OCI-LY1 (cell line): ENCODE results near the gene ALS2.

Source experiments
- H2AFZ ChIP-seq: fragments of 200-600 bp; sonication (generic), shearing (Covaris generic); 2 replicates; pipeline ENCODE4 v1.6.0; 2014; ENCODE audit warnings: antibody characterized with exemption, mild to moderate bottlenecking, low read length
- H3F3A ChIP-seq: fragments of 200-600 bp; sonication (generic), shearing (Covaris generic); 2 replicates; pipeline ENCODE4 v1.6.0; 2014; ENCODE audit warnings: mild to moderate bottlenecking, antibody characterized with exemption, low read length, moderate library complexity; ENCODE audit not compliant: insufficient read depth
- H3K27ac ChIP-seq: fragments of 200-600 bp; sonication (generic); 2 replicates; pipeline ENCODE4 v1.5.1; 2014; ENCODE audit warnings: low read length, mixed run types, mild to moderate bottlenecking, low read depth; ENCODE audit not compliant: poor library complexity, severe bottlenecking
- H3K27me3 ChIP-seq: fragments of 200-600 bp; sonication (generic); 2 replicates; pipeline ENCODE4 v1.6.0; 2014; ENCODE audit warnings: antibody characterized with exemption, mild to moderate bottlenecking, low read length, moderate library complexity; ENCODE audit not compliant: insufficient read depth
- H3K36me3 ChIP-seq: fragments of 200-600 bp; sonication (generic); 2 replicates; pipeline ENCODE4 v1.6.1; 2014; ENCODE audit warnings: mild to moderate bottlenecking, antibody characterized with exemption, low read length, moderate library complexity, mixed read lengths; ENCODE audit not compliant: insufficient read depth
- H3K4me1 ChIP-seq: fragments of 200-600 bp; sonication (generic); 2 replicates; pipeline ENCODE4 v1.5.1; 2014; ENCODE audit warnings: mild to moderate bottlenecking, low read length, moderate library complexity; ENCODE audit not compliant: insufficient read depth, severe bottlenecking
- H3K4me2 ChIP-seq: fragments of 200-600 bp; sonication (generic), shearing (Covaris generic); 2 replicates; pipeline ENCODE4 v1.6.1; 2014; ENCODE audit warnings: low read length
- H3K4me3 ChIP-seq: fragments of 200-600 bp; sonication (generic); 2 replicates; pipeline ENCODE4 v1.5.1; 2014; ENCODE audit warnings: low read length, low read depth, mild to moderate bottlenecking, mixed read lengths; ENCODE audit not compliant: poor library complexity, severe bottlenecking
- H3K79me2 ChIP-seq: fragments of 200-600 bp; shearing (Covaris generic); 2 replicates; pipeline ENCODE4 v1.6.1; 2016; ENCODE audit warnings: mixed run types, low read length, mixed read lengths; ENCODE audit not compliant: insufficient read depth
- H3K9ac ChIP-seq: fragments of 200-600 bp; sonication (generic), shearing (Covaris generic); 2 replicates; pipeline ENCODE4 v1.6.1; 2014; ENCODE audit warnings: mild to moderate bottlenecking, low read length, mixed read lengths
- H3K9me2 ChIP-seq: fragments of 200-600 bp; sonication (generic), shearing (Covaris generic); 2 replicates; pipeline ENCODE4 v1.6.1; 2014; ENCODE audit warnings: low read depth, mild to moderate bottlenecking, low read length, mixed read lengths
- H3K9me3 ChIP-seq: fragments of 200-600 bp; shearing (Covaris generic); 2 replicates; pipeline ENCODE4 v1.6.1; 2014; ENCODE audit warnings: low read length, mixed read lengths
- H4K20me1 ChIP-seq: fragments of 200-600 bp; sonication (generic), shearing (Covaris generic); 2 replicates; pipeline ENCODE4 v1.6.0; 2016; ENCODE audit warnings: mild to moderate bottlenecking, low read length; ENCODE audit not compliant: insufficient read depth
- EZH2 ChIP-seq: fragments of 200-600 bp; sonication (generic), shearing (Covaris generic); IDR thresholded peaks from 2 replicates; pipeline ENCODE4 v1.8.0; 2017; ENCODE audit warnings: borderline replicate concordance, mixed run types, mild to moderate bottlenecking, antibody characterized with exemption, low read length, moderate library complexity, mixed read lengths
- TF ChIP-seq, protein P1 (sequence below): fragments of 200-600 bp; sonication (generic), shearing (Covaris generic); IDR thresholded peaks from 2 replicates; pipeline ENCODE4 v1.5.1; 2017; ENCODE audit warnings: mild to moderate bottlenecking, antibody characterized with exemption, low read length, moderate library complexity, mixed read lengths

The ALS2 gene

DNA sequence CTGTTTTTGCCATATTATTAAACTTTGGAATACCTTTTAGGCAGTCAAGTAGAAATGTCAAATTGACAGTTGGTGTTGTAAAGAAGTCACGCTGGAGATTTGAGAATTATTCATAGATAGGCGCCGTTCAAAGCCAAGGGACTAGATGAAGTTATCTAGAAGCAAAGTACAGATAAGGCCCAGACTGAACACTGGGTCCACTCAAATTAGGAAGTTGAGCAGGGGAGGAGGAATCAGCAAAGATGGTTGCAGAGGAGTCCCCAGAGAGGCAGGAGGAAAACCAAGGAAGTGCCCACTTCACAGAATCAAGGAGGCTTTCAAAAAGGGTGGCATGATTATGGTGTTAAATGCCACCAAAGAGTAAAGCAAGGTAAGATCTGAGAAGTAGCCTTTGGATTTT lies 9.6 kb upstream of the ALS2 start:
- TF ChIP-seq, protein P1, sequence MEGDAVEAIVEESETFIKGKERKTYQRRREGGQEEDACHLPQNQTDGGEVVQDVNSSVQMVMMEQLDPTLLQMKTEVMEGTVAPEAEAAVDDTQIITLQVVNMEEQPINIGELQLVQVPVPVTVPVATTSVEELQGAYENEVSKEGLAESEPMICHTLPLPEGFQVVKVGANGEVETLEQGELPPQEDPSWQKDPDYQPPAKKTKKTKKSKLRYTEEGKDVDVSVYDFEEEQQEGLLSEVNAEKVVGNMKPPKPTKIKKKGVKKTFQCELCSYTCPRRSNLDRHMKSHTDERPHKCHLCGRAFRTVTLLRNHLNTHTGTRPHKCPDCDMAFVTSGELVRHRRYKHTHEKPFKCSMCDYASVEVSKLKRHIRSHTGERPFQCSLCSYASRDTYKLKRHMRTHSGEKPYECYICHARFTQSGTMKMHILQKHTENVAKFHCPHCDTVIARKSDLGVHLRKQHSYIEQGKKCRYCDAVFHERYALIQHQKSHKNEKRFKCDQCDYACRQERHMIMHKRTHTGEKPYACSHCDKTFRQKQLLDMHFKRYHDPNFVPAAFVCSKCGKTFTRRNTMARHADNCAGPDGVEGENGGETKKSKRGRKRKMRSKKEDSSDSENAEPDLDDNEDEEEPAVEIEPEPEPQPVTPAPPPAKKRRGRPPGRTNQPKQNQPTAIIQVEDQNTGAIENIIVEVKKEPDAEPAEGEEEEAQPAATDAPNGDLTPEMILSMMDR = no peak
- no peak for TF ChIP-seq EZH2
- H3K4me2 ChIP-seq = no peak overlapping the region
- H3F3A ChIP-seq = no peaks in the 10 kb centered on the region
- H3K27me3 ChIP-seq = no peaks in the 10 kb centered on the region
- no peak overlapping the region for H3K27ac ChIP-seq
- H3K4me3 ChIP-seq = no peak overlapping the region
- no peaks in the 10 kb centered on the region for H3K79me2 ChIP-seq
- no peaks in the 10 kb centered on the region for H4K20me1 ChIP-seq
- H3K4me1 ChIP-seq = no peaks in the 10 kb centered on the region
- H3K9me2 ChIP-seq = no peaks in the 10 kb centered on the region
- H3K9ac ChIP-seq = no peak overlapping the region
- no peaks in the 10 kb centered on the region for H3K36me3 ChIP-seq
- no peaks in the 10 kb centered on the region for H3K9me3 ChIP-seq
- H2AFZ ChIP-seq = no peak overlapping the region

DNA sequence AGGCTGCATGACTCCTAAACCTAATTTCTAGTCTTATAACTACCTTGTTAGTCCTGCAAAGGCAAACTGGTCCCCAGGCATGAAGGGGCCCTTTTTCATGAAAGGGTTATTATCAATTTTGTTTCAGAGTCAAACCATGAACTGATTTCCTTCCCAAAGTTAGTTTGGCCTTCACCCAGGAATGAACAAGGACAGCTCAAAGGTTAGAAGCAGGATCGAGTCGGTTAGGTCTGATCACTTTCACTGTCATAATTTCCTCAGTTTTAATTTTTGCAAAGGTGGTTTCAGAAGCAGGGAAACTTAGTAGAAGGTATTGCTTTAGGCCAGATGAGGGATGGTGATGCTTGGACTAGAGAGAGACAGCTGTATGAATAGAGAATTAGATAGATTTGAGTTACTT lies 8.7 kb upstream of the ALS2 start:
- Histone ChIP-seq H4K20me1 (no peaks in the 10 kb centered on the region), H3K9me3 (no peaks in the 10 kb centered on the region), H3K4me2 (no peak overlapping the region), H3K79me2 (no peaks in the 10 kb centered on the region), H3K27me3 (no peaks in the 10 kb centered on the region), H3K27ac (no peak overlapping the region), H3K4me3 (no peak overlapping the region), H2AFZ (no peak overlapping the region), H3F3A (no peaks in the 10 kb centered on the region), H3K9me2 (no peaks in the 10 kb centered on the region), H3K9ac (no peak overlapping the region), H3K4me1 (no peaks in the 10 kb centered on the region), H3K36me3 (no peaks in the 10 kb centered on the region)
- TF ChIP-seq EZH2 = no peak
- TF ChIP-seq, protein P1 = no peak

DNA sequence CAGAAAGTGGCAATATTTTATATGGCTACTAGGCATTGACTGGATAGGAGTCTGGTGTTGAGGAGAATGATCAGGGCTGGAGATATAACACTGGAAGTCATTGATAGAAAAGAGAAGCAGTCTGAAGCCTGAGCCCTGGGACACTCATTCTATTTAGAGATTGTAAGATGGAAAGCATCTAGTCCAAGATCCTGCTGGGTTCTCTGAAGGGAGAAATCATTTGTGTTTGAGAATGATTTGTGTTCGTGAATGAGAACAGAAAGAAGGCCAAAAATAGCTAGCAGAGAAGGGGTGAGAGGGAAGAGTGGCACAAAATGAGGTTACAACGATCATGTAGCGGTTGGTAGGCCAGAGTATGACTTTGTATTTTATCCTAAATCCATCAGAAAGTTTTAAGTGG lies 7.6 kb upstream of the ALS2 start:
- TF ChIP-seq EZH2 = no peak
- TF ChIP-seq, protein P1 = no peak

More for the DNA sequence above, 7.6 kb upstream of the ALS2 start:
- Histone ChIP-seq H3K27ac (no peak overlapping the region), H3K9me2 (no peaks in the 10 kb centered on the region), H3K4me3 (no peak overlapping the region), H3K4me1 (no peaks in the 10 kb centered on the region), H3K9ac (no peak overlapping the region), H3K4me2 (no peak overlapping the region), H3K36me3 (no peaks in the 10 kb centered on the region), H2AFZ (no peak overlapping the region), H3F3A (no peaks in the 10 kb centered on the region), H3K9me3 (no peaks in the 10 kb centered on the region), H3K27me3 (no peaks in the 10 kb centered on the region), H3K79me2 (no peaks in the 10 kb centered on the region), H4K20me1 (no peaks in the 10 kb centered on the region)
